Nephron progenitor cell (in vitro differentiated cells): ENCODE data around the gene UBA52.

Experiments used
- DNase-seq: peaks from one replicate; pipeline ENCODE4 v3.0.0; 2021
- H3K27ac Mint-ChIP-seq: 2 replicates; pipeline ENCODE4 v1.8.0; 2021; ENCODE audit warnings: mild to moderate bottlenecking, moderate library complexity, mixed read lengths
- H3K27me3 Mint-ChIP-seq: 2 replicates; pipeline ENCODE4 v1.8.0; 2021; ENCODE audit warnings: mild to moderate bottlenecking, low read depth, mixed read lengths; ENCODE audit not compliant: poor library complexity
- H3K36me3 Mint-ChIP-seq: 2 replicates; pipeline ENCODE4 v1.8.0; 2021; ENCODE audit warnings: low read depth, mixed read lengths
- H3K4me1 Mint-ChIP-seq: 2 replicates; pipeline ENCODE4 v1.8.0; 2021; ENCODE audit warnings: mixed read lengths
- H3K4me3 Mint-ChIP-seq: 2 replicates; pipeline ENCODE4 v1.8.0; 2021; ENCODE audit warnings: mild to moderate bottlenecking, moderate library complexity, mixed read lengths
- H3K9me3 Mint-ChIP-seq: 2 replicates; pipeline ENCODE4 v1.8.0; 2021; ENCODE audit warnings: mild to moderate bottlenecking, moderate library complexity, mixed read lengths
- CTCF ChIP-seq: fragments of 200-600 bp; sonication (generic); IDR thresholded peaks from 2 replicates; pipeline ENCODE4 v1.5.0; 2021; ENCODE audit warnings: antibody characterized with exemption

The UBA52 gene

GRCh38 chr19:18616023-18616422 is 44.4 kb downstream of the UBA52 start:
- Mint-ChIP-seq H3K27me3 (peaks cover 71% of the 10 kb centered on the region), H3K36me3 (peaks cover 6% of the 10 kb centered on the region), H3K4me1 (peaks cover 24% of the 10 kb centered on the region), H3K27ac (no peak overlapping the region), H3K4me3 (no peak overlapping the region), H3K9me3 (peaks cover 8% of the 10 kb centered on the region)
- no peak for DNase-seq
- TF ChIP-seq CTCF: no peak

- Mint-ChIP-seq H3K4me1 (peaks cover 15% of the 10 kb centered on the region), H3K27ac (no peak overlapping the region), H3K4me3 (no peak overlapping the region), H3K36me3 (peaks cover 6% of the 10 kb centered on the region), H3K9me3 (peaks cover 8% of the 10 kb centered on the region), H3K27me3 (peaks cover 59% of the 10 kb centered on the region)
- DNase-seq: no peak
- TF ChIP-seq CTCF: no peak
Measured at GRCh38 chr19:18617562-18617961, 45.9 kb downstream of the UBA52 start.

GRCh38 chr19:18618236-18618635 is 46.6 kb downstream of the UBA52 start:
- peaks cover 8% of the 10 kb centered on the region for H3K9me3 Mint-ChIP-seq
- H3K36me3 Mint-ChIP-seq: peaks cover 6% of the 10 kb centered on the region
- DNase-seq: no peak
- peaks cover 12% of the 10 kb centered on the region for H3K4me1 Mint-ChIP-seq
- H3K27ac Mint-ChIP-seq: no peak overlapping the region
- no peak overlapping the region for H3K4me3 Mint-ChIP-seq
- TF ChIP-seq CTCF: no peak
- peaks cover 55% of the 10 kb centered on the region for H3K27me3 Mint-ChIP-seq

- no peak overlapping the region for H3K4me3 Mint-ChIP-seq
- no peak for TF ChIP-seq CTCF
Measured at GRCh38 chr19:18620311-18620710, 48.7 kb downstream of the UBA52 start.

GRCh38 chr19:18620902-18621301 is 49.2 kb downstream of the UBA52 start:
- Mint-ChIP-seq H3K36me3 (peaks cover 6% of the 10 kb centered on the region), H3K9me3 (peaks cover 8% of the 10 kb centered on the region), H3K4me1 (no peaks in the 10 kb centered on the region), H3K27me3 (peaks cover 39% of the 10 kb centered on the region), H3K27ac (no peak overlapping the region), H3K4me3 (no peak overlapping the region)
- TF ChIP-seq CTCF: no peak
- no peak for DNase-seq

More at GRCh38 chr19:18620311-18620710, 48.7 kb downstream of the UBA52 start:
- no peak for DNase-seq
- no peaks in the 10 kb centered on the region for H3K4me1 Mint-ChIP-seq
- H3K36me3 Mint-ChIP-seq: peaks cover 6% of the 10 kb centered on the region
- H3K27me3 Mint-ChIP-seq: peaks cover 42% of the 10 kb centered on the region
- H3K9me3 Mint-ChIP-seq: peaks cover 8% of the 10 kb centered on the region
- no peak overlapping the region for H3K27ac Mint-ChIP-seq

GRCh38 chr19:18626906-18627305 is 55.2 kb downstream of the UBA52 start:
- H3K27ac Mint-ChIP-seq: no peak overlapping the region
- H3K36me3 Mint-ChIP-seq: no peaks in the 10 kb centered on the region
- no peaks in the 10 kb centered on the region for H3K9me3 Mint-ChIP-seq
- H3K27me3 Mint-ChIP-seq: peaks cover 23% of the 10 kb centered on the region
- peaks cover 11% of the 10 kb centered on the region for H3K4me1 Mint-ChIP-seq
- no peak for DNase-seq
- no peak for TF ChIP-seq CTCF
- no peak overlapping the region for H3K4me3 Mint-ChIP-seq
